Activated CD8-positive, alpha-beta memory T cell treated with anti-CD3 and anti-CD28 coated beads, Interleukin-2, amount 10 ng/mL, durations not matched to agents 7 days and 5 days (primary cell): Measurements from ENCODE around the gene ZNF664. TPM values are rescaled to one million over a fixed set of nuclear protein-coding genes. Genes with fewer than 3 reads are reported as not detected.
A peak's percentile ranks its signal among the peaks of the same experiment; 100 is the strongest.

Experiments used
- ATAC-seq: fragments of 150-1000 bp; cut with Tn5 transposase; one replicate; pipeline ENCODE4 v1.10.0; 2021; ENCODE audit warnings: moderate library complexity
- CTCF ChIA-PET: fragments of 350-600 bp; sonication (Branson Sonifier 250); formaldehyde crosslinking; loops from one replicate; lab custom pipeline; 2021; ENCODE audit warnings: antibody characterized with exemption; lab: Charles Lee
- DNase-seq: peaks from one replicate; pipeline ENCODE4 v3.0.0-alpha.2; 2020
- H3K27ac Mint-ChIP-seq: one replicate; pipeline ENCODE4 v1.8.0; 2021; ENCODE audit warnings: mild to moderate bottlenecking, mixed read lengths
- H3K27me3 Mint-ChIP-seq: one replicate; pipeline ENCODE4 v1.8.0; 2021; ENCODE audit warnings: mixed read lengths
- H3K36me3 Mint-ChIP-seq: one replicate; pipeline ENCODE4 v1.8.0; 2021; ENCODE audit warnings: mild to moderate bottlenecking, mixed read lengths
- H3K4me1 Mint-ChIP-seq: one replicate; pipeline ENCODE4 v1.8.0; 2021; ENCODE audit warnings: mixed read lengths
- H3K4me3 Mint-ChIP-seq: one replicate; pipeline ENCODE4 v1.8.0; 2021; ENCODE audit warnings: mild to moderate bottlenecking, moderate library complexity, mixed read lengths
- H3K9me3 Mint-ChIP-seq: one replicate; pipeline ENCODE4 v1.8.0; 2022; ENCODE audit warnings: low read depth, mixed read lengths
- total RNA-seq, 2 experiments: library from RNA; stranded (reverse); gene quantifications; one replicate each; pipeline ENCODE4 v1.2.3, GENCODE V29; 2021

Gene ZNF664
- total RNA-seq, 2 experiments from 2014 or later, result 45.8 to 52.5 TPM

- Mint-ChIP-seq H3K9me3 (no peaks in the 10 kb centered on the region), H3K4me1 (no peaks in the 10 kb centered on the region), H3K36me3 (no peaks in the 10 kb centered on the region), H3K27ac (no peak overlapping the region), H3K4me3 (no peak overlapping the region), H3K27me3 (peaks cover 4% of the 10 kb centered on the region)
- ATAC-seq (no peak), DNase-seq (no peak)
- CTCF ChIA-PET, result interaction anchor here (0.6 to 1.2 kb wide), 2 partner anchors 15 to 125 kb away, joined by 3 read pairs; no protein-coding TSS in a partner anchor
These were observed 57.5 kb downstream of the ZNF664 start for GRCh38 chr12:124030510-124030909.

- no peaks in the 10 kb centered on the region for H3K4me1 Mint-ChIP-seq
- H3K9me3 Mint-ChIP-seq, result no peaks in the 10 kb centered on the region
- H3K27me3 Mint-ChIP-seq, result peaks cover 7% of the 10 kb centered on the region
- CTCF ChIA-PET, result interaction anchor here (0.6 to 2.7 kb wide), 3 partner anchors 27 to 127 kb away, joined by 3 to 21 read pairs (median 3); no protein-coding TSS in a partner anchor
- H3K36me3 Mint-ChIP-seq, result no peaks in the 10 kb centered on the region
- DNase-seq (no peak), ATAC-seq (no peak)
- no peak overlapping the region for H3K4me3 Mint-ChIP-seq
- H3K27ac Mint-ChIP-seq, result no peak overlapping the region
These were observed 58.0 kb downstream of the ZNF664 start for GRCh38 chr12:124031058-124031457.

GRCh38 chr12:124032265-124032886 lies 59.4 kb downstream of the ZNF664 start:
- peaks cover 12% of the 10 kb centered on the region for H3K27me3 Mint-ChIP-seq
- no peaks in the 10 kb centered on the region for H3K4me1 Mint-ChIP-seq
- no peak for DNase-seq
- no peak overlapping the region for H3K27ac Mint-ChIP-seq
- CTCF ChIA-PET, result interaction anchor here (0.6 to 2.7 kb wide), 24 partner anchors 9 to 739 kb away, joined by 3 to 21 read pairs (median 3); no protein-coding TSS in a partner anchor
- H3K36me3 Mint-ChIP-seq, result no peaks in the 10 kb centered on the region
- no peaks in the 10 kb centered on the region for H3K9me3 Mint-ChIP-seq
- ATAC-seq, result no peak
- no peak overlapping the region for H3K4me3 Mint-ChIP-seq

GRCh38 chr12:124033859-124034258 lies 60.8 kb downstream of the ZNF664 start:
- Mint-ChIP-seq H3K4me1 (no peaks in the 10 kb centered on the region), H3K27ac (no peak overlapping the region), H3K4me3 (no peak overlapping the region), H3K9me3 (no peaks in the 10 kb centered on the region), H3K27me3 (peaks cover 18% of the 10 kb centered on the region), H3K36me3 (no peaks in the 10 kb centered on the region)
- CTCF ChIA-PET, result interaction anchor here (1.5 to 2.7 kb wide), 4 partner anchors 10 to 733 kb away, joined by 4 to 21 read pairs (median 5); no protein-coding TSS in a partner anchor
- ATAC-seq (no peak), DNase-seq (no peak)

GRCh38 chr12:124034297-124034696 lies 61.3 kb downstream of the ZNF664 start:
- Mint-ChIP-seq H3K4me1 (no peaks in the 10 kb centered on the region), H3K4me3 (no peak overlapping the region), H3K36me3 (no peaks in the 10 kb centered on the region), H3K27ac (no peak overlapping the region), H3K27me3 (peaks cover 19% of the 10 kb centered on the region), H3K9me3 (no peaks in the 10 kb centered on the region)
- ATAC-seq (no peak), DNase-seq (no peak)
- CTCF ChIA-PET, result no interaction called here

GRCh38 chr12:124035163-124035562 lies 62.1 kb downstream of the ZNF664 start:
- Mint-ChIP-seq H3K4me3 (no peak overlapping the region), H3K9me3 (no peaks in the 10 kb centered on the region), H3K27me3 (peaks cover 19% of the 10 kb centered on the region), H3K27ac (no peak overlapping the region), H3K4me1 (no peaks in the 10 kb centered on the region), H3K36me3 (no peaks in the 10 kb centered on the region)
- CTCF ChIA-PET, result interaction anchor here (1.0 to 1.9 kb wide), 3 partner anchors 130 to 737 kb away, joined by 5 read pairs; no protein-coding TSS in a partner anchor
- DNase-seq (no peak), ATAC-seq (no peak)

- H3K27me3 Mint-ChIP-seq, result peaks cover 19% of the 10 kb centered on the region
- H3K27ac Mint-ChIP-seq, result no peak overlapping the region
- DNase-seq (no peak), ATAC-seq (no peak)
- CTCF ChIA-PET, result interaction anchor here (0.6 to 1.9 kb wide), 8 partner anchors 131 to 866 kb away, joined by 3 to 9 read pairs (median 4); no protein-coding TSS in a partner anchor
- no peaks in the 10 kb centered on the region for H3K4me1 Mint-ChIP-seq
- no peaks in the 10 kb centered on the region for H3K36me3 Mint-ChIP-seq
- H3K4me3 Mint-ChIP-seq, result no peak overlapping the region
- H3K9me3 Mint-ChIP-seq, result no peaks in the 10 kb centered on the region
These were observed 63.2 kb downstream of the ZNF664 start for GRCh38 chr12:124036171-124036598.

GRCh38 chr12:124036657-124037109 lies 63.7 kb downstream of the ZNF664 start:
- no peaks in the 10 kb centered on the region for H3K36me3 Mint-ChIP-seq
- no peak overlapping the region for H3K27ac Mint-ChIP-seq
- H3K9me3 Mint-ChIP-seq, result no peaks in the 10 kb centered on the region
- H3K4me3 Mint-ChIP-seq, result no peak overlapping the region
- peaks cover 19% of the 10 kb centered on the region for H3K27me3 Mint-ChIP-seq
- ATAC-seq (peak; percentile 61), DNase-seq (peak; percentile 50)
- CTCF ChIA-PET, result interaction anchor here (1.0 to 1.9 kb wide), 6 partner anchors 283 to 865 kb away, joined by 3 to 9 read pairs (median 4); no protein-coding TSS in a partner anchor
- H3K4me1 Mint-ChIP-seq, result no peaks in the 10 kb centered on the region

- peaks cover 19% of the 10 kb centered on the region for H3K27me3 Mint-ChIP-seq
- H3K27ac Mint-ChIP-seq, result no peak overlapping the region
- DNase-seq, result no peak
- CTCF ChIA-PET, result interaction anchor here (0.7 to 1.9 kb wide), 4 partner anchors 8 to 734 kb away, joined by 3 to 9 read pairs (median 4); no protein-coding TSS in a partner anchor
- no peak overlapping the region for H3K4me3 Mint-ChIP-seq
- H3K9me3 Mint-ChIP-seq, result no peaks in the 10 kb centered on the region
- no peak for ATAC-seq
- H3K36me3 Mint-ChIP-seq, result no peaks in the 10 kb centered on the region
- no peaks in the 10 kb centered on the region for H3K4me1 Mint-ChIP-seq
These were observed 64.3 kb downstream of the ZNF664 start for GRCh38 chr12:124037331-124037730.

GRCh38 chr12:124039276-124039675 lies 66.3 kb downstream of the ZNF664 start:
- H3K4me3 Mint-ChIP-seq, result no peak overlapping the region
- no peak overlapping the region for H3K27ac Mint-ChIP-seq
- H3K9me3 Mint-ChIP-seq, result no peaks in the 10 kb centered on the region
- peaks cover 20% of the 10 kb centered on the region for H3K27me3 Mint-ChIP-seq
- no peaks in the 10 kb centered on the region for H3K36me3 Mint-ChIP-seq
- peaks cover 3% of the 10 kb centered on the region for H3K4me1 Mint-ChIP-seq
- CTCF ChIA-PET, result interaction anchor here (1.5 kb wide), 1 partner anchor 15 kb away, joined by 4 read pairs; no protein-coding TSS in a partner anchor
- ATAC-seq (no peak), DNase-seq (no peak)

GRCh38 chr12:124040291-124040690 lies 67.3 kb downstream of the ZNF664 start:
- CTCF ChIA-PET, result interaction anchor here (1.4 kb wide), 1 partner anchor 8 kb away, joined by 4 read pairs; no protein-coding TSS in a partner anchor
- no peaks in the 10 kb centered on the region for H3K9me3 Mint-ChIP-seq

GRCh38 chr12:124040737-124041136 lies 67.7 kb downstream of the ZNF664 start:
- Mint-ChIP-seq H3K27ac (no peak overlapping the region), H3K4me3 (no peak overlapping the region), H3K36me3 (no peaks in the 10 kb centered on the region), H3K4me1 (peaks cover 3% of the 10 kb centered on the region), H3K9me3 (no peaks in the 10 kb centered on the region), H3K27me3 (peaks cover 20% of the 10 kb centered on the region)
- CTCF ChIA-PET, result interaction anchor here (1.4 kb wide), 1 partner anchor 8 kb away, joined by 4 read pairs; no protein-coding TSS in a partner anchor
- DNase-seq (no peak), ATAC-seq (no peak)

More at GRCh38 chr12:124040291-124040690, 67.3 kb downstream of the ZNF664 start:
- Mint-ChIP-seq H3K4me3 (no peak overlapping the region), H3K4me1 (peaks cover 3% of the 10 kb centered on the region), H3K27me3 (peaks cover 20% of the 10 kb centered on the region), H3K27ac (no peak overlapping the region), H3K36me3 (no peaks in the 10 kb centered on the region)
- DNase-seq, result no peak
- no peak for ATAC-seq

- Mint-ChIP-seq H3K9me3 (peaks cover 4% of the 10 kb centered on the region), H3K4me1 (peaks cover 3% of the 10 kb centered on the region), H3K27me3 (peaks cover 14% of the 10 kb centered on the region), H3K36me3 (no peaks in the 10 kb centered on the region), H3K4me3 (no peak overlapping the region), H3K27ac (no peak overlapping the region)
- CTCF ChIA-PET, result no interaction called here
- ATAC-seq (no peak), DNase-seq (no peak)
These were observed 68.9 kb downstream of the ZNF664 start for GRCh38 chr12:124041907-124042306.
